ENCODE data around the gene TP53INP2. TPM values are rescaled to one million over a fixed set of nuclear protein-coding genes. Genes with fewer than 3 reads are reported as not detected.

TP53INP2 gene
- total and polyA plus RNA-seq, 2 of the 13 experiments (the other 11 are each of a cell fraction or from before 2014, with no cell fraction given), result 5.2 to 18.8 TPM

GRCh38 chr20:34704177-34705007, at the start of gene TP53INP2 (continued):
- TF ChIP-seq, protein P1, sequence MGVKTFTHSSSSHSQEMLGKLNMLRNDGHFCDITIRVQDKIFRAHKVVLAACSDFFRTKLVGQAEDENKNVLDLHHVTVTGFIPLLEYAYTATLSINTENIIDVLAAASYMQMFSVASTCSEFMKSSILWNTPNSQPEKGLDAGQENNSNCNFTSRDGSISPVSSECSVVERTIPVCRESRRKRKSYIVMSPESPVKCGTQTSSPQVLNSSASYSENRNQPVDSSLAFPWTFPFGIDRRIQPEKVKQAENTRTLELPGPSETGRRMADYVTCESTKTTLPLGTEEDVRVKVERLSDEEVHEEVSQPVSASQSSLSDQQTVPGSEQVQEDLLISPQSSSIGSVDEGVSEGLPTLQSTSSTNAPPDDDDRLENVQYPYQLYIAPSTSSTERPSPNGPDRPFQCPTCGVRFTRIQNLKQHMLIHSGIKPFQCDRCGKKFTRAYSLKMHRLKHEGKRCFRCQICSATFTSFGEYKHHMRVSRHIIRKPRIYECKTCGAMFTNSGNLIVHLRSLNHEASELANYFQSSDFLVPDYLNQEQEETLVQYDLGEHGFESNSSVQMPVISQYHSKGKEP (CRISPR knock-in tag; IDR thresholded peaks at IDR 0.05), result peak; percentile 76; the same call in 1 of the 2 replicates
- TF ChIP-seq, protein P2, sequence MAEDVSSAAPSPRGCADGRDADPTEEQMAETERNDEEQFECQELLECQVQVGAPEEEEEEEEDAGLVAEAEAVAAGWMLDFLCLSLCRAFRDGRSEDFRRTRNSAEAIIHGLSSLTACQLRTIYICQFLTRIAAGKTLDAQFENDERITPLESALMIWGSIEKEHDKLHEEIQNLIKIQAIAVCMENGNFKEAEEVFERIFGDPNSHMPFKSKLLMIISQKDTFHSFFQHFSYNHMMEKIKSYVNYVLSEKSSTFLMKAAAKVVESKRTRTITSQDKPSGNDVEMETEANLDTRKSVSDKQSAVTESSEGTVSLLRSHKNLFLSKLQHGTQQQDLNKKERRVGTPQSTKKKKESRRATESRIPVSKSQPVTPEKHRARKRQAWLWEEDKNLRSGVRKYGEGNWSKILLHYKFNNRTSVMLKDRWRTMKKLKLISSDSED (CRISPR knock-in tag; IDR thresholded peaks at IDR 0.05), result no peak
- TF ChIP-seq, protein P3, sequence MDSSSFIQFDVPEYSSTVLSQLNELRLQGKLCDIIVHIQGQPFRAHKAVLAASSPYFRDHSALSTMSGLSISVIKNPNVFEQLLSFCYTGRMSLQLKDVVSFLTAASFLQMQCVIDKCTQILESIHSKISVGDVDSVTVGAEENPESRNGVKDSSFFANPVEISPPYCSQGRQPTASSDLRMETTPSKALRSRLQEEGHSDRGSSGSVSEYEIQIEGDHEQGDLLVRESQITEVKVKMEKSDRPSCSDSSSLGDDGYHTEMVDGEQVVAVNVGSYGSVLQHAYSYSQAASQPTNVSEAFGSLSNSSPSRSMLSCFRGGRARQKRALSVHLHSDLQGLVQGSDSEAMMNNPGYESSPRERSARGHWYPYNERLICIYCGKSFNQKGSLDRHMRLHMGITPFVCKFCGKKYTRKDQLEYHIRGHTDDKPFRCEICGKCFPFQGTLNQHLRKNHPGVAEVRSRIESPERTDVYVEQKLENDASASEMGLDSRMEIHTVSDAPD (CRISPR knock-in tag; IDR thresholded peaks at IDR 0.05), result no peak
- TF ChIP-seq ZBTB1 (CRISPR knock-in tag; IDR thresholded peaks at IDR 0.05; ENCODE audit: borderline replicate concordance) (no peak), TCF12 (IDR thresholded peaks at IDR 0.05) (no peak), TCF12 (CRISPR knock-in tag; IDR thresholded peaks at IDR 0.05) (0 out of 2 replicates have a peak, but pooled peaks have one; percentile 52), HOXA5 (CRISPR knock-in tag; IDR thresholded peaks at IDR 0.05) (no peak; the same call in 1 of the 2 replicates), PRDM10 (CRISPR knock-in tag; IDR thresholded peaks at IDR 0.05; ENCODE audit: low read depth) (peak; percentile 28; the same call in 1 of the 2 replicates), ZNF484 (CRISPR knock-in tag; IDR thresholded peaks at IDR 0.05; ENCODE audit: borderline replicate concordance, low read depth) (no peak), ZBTB43 (CRISPR knock-in tag; conservative IDR thresholded peaks at IDR 0.05) (0 out of 2 replicates have a peak, but pooled peaks have one; percentile 22), TOPORS (CRISPR knock-in tag; IDR thresholded peaks at IDR 0.05) (peak; percentile 49; the same call in 1 of the 2 replicates), TP53 (CRISPR knock-in tag; conservative IDR thresholded peaks at IDR 0.05) (no peak), CREB1 (IDR thresholded peaks at IDR 0.05) (peak; percentile 100), CREB1 (CRISPR knock-in tag; IDR thresholded peaks at IDR 0.05) (peak; percentile 88), THYN1 (CRISPR knock-in tag; IDR thresholded peaks at IDR 0.05; ENCODE audit: borderline replicate concordance, low read depth) (no peak), KLF9 (CRISPR knock-in tag; IDR thresholded peaks at IDR 0.05; ENCODE audit: low read depth) (no peak), ZNF446 (CRISPR knock-in tag; IDR thresholded peaks at IDR 0.05) (peak; percentile 88; the same call in 1 of the 2 replicates)
- TF ChIP-seq, protein P4, sequence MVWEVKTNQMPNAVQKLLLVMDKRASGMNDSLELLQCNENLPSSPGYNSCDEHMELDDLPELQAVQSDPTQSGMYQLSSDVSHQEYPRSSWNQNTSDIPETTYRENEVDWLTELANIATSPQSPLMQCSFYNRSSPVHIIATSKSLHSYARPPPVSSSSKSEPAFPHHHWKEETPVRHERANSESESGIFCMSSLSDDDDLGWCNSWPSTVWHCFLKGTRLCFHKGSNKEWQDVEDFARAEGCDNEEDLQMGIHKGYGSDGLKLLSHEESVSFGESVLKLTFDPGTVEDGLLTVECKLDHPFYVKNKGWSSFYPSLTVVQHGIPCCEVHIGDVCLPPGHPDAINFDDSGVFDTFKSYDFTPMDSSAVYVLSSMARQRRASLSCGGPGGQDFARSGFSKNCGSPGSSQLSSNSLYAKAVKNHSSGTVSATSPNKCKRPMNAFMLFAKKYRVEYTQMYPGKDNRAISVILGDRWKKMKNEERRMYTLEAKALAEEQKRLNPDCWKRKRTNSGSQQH (CRISPR knock-in tag; IDR thresholded peaks at IDR 0.05; ENCODE audit: low read depth), result no peak; the same call in 1 of the 2 replicates
